HG02852 (cell line): ENCODE measurements around the gene C6orf136.

Experiments used
- ATAC-seq: cut with Tn5 transposase; IDR thresholded peaks from one replicate; pipeline ENCODE4 v1.9.1; 2021; ENCODE audit warnings: mild to moderate bottlenecking, moderate library complexity; ENCODE audit not compliant: unreplicated experiment

Gene C6orf136

DNA sequence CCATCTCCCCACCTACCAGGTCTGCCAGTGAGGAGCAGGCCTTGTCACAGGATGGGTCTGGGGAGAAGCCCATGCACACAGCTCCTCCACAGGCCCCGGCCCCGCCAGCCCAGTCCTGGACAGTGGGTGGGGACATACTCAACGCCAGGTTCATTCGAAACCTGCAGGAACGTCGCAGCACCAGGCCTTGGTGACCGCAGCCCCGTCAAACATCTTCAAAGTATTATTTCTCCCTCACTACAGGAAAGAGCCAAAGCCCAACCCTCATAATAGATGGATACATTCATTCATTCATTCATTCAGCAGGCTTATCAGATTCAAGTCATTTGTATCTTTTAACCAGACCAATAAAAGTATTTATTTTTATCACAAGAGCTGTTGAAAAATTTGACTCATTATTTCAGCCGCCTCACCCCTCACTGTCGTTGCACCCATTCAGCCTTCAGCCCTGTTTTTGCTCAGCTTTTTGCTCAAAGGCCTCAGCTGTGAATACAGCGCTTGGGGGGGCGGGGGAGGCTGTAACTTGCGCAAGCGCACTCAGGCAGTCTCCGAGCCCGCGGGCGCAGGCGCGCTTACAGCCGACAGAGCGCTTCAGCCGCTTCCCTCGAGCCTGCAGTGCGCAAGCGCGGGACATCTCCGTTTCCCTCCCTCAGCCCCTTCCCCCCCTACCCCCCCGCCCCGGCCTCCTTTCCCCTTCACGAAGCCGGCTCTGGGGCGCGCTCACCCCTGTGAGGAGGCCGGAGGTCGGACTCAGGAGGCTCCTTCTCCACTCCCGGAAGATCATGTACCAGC lies at the start of gene C6orf136:
C6orf136 (plus strand) TSS at position 684 of the 792 bp plus-strand sequence; CDS start at position 783, 99 bp downstream.
- peak; percentile 47 for ATAC-seq

GRCh38 chr6:30597315-30598144 lies 49.4 kb upstream of the C6orf136 start:
- ATAC-seq, result peak; percentile 57

- ATAC-seq, result no peak
These were observed 47.9 kb upstream of the C6orf136 start for GRCh38 chr6:30598912-30599624.

GRCh38 chr6:30599625-30600324 lies 47.2 kb upstream of the C6orf136 start:
- no peak for ATAC-seq

DNA sequence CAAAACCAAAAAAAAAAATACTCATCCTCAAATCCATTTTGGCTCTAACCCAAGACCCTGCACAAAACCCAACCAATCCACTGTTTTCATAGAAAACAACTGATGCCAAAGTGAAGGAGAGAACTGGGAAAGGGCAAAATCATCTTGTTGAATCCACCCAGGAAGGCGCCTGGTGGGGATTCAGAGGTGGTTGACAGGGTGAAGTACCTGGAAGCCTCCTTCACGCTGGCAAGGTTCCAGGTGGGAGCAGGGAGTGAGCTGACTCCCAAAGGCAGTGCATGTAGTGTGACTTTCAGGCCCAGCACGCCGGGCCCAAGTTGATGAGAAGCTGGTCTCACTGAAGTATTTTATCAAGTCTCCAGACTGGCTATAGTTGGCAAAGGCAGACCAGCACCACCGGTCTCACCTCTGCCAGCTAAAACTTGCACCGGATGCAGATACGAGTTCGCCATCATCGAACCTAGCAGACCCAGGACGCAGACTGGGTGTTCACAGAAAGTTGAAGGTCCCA lies 46.4 kb upstream of the C6orf136 start:
- ATAC-seq, result no peak

DNA sequence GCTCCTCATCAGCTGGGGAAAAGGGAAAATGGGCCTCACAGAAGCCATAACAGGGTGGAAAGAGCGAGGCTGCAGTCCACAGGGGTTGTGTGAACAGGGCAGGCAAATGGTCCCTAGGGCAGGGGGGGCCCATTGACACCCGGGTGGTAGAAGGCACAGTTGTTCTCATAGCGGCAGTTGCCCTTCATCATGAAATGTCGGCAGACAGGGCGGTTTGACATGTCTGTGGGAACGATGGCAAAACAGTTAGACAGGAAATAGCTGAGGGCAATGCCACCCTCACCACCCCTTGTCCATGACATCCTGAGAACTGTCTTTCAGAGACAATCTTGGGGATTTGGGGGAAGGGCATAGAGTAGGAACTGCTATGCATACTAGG lies 45.5 kb upstream of the C6orf136 start:
- ATAC-seq, result no peak

- ATAC-seq, result no peak
These were observed 44.9 kb upstream of the C6orf136 start for GRCh38 chr6:30601815-30602641.

- no peak for ATAC-seq
These were observed 43.0 kb upstream of the C6orf136 start for GRCh38 chr6:30603961-30604360.

DNA sequence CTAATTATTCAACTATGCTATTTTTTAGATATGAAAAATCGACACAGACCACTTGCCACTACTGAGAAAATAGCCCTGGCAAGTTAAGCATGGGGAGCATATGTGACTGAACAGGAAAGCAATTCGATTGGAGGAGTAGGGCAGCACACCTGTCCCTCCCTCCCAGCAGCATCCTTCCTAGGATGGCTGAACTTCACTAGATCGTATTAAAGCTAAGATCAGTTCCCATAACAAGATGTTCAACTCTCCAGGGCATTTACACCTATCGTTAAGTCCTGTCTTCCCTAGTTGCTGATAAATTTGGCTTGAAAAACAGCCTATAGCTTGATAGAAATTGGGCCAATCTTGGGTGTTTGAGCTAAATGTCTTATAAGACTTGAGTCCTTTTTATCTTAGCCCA lies 36.9 kb upstream of the C6orf136 start:
- ATAC-seq, result no peak

GRCh38 chr6:30611150-30611855 lies 35.6 kb upstream of the C6orf136 start:
- ATAC-seq, result no peak

DNA sequence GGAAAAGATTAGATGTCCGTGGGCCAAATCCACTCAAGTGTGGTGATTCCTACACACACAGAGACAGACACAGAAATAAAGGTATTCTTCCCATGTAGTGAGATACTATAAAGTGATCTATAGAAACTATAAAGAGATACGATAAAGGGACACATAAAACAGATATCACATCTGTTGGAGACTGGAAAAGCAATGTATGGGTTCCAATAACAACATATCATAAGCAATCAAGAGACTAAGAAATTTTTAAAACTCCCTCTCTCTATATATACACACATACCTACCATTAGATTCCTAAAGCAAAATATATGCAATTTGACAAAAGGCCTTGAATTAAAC lies 35.1 kb upstream of the C6orf136 start:
- ATAC-seq, result no peak

DNA sequence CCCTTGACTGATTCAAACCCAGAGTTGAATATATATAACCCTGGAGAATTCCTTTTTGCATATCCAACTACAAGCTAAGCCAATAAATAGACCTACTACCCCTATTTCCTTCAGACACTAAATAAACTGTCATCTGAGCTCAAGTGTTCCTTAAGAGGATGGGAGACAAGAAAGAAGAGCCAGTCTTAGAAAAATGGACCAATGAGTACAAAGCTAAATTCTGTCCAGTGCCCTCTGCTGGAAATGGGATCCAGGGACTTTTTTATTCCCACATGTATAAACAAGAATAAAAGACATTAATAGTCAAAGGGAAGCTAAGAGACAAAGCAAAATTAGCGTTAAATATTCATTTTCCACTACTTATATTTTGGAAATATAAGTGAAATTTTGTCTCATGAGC lies 34.7 kb upstream of the C6orf136 start:
- ATAC-seq, result no peak

- ATAC-seq, result no peak
These were observed 34.2 kb upstream of the C6orf136 start for GRCh38 chr6:30612687-30613248.

DNA sequence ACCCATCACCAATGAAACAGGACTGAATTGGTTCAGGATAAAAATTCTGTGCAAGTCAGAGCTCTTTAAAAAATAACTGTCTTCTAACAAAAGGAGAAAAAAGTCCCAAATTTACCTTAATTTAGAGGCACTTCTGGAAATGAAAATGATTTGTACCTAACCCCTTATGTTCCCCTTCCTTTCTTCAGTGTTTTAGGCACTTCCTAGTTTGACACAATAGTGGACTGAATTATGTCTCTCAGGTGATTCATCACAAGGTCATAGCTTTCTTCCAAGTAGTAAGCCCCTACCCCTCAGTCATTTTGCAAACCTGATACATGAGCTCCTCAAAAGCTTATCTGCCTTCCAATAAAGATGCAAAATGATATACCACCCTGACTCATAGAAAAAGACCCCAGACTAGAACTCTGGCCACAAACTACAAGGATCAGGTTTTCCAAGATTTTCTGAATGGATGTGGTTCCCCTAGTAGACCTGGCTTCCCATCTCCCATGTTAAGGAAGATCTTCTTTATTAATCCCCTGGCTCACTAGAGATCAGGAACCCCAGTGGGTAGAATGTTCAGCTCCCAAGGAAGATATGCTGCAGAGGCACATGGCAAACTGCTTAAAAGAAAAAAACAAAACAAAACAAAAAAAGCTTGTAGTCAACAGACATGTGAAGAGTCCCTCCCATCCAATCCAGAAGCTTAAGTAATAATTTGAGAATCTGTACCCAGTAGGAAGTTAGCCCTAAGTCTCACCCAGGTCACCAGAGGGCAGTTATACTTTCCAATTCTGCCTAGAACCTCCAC lies 33.5 kb upstream of the C6orf136 start:
- no peak for ATAC-seq

GRCh38 chr6:30614044-30614842 lies 32.7 kb upstream of the C6orf136 start:
- no peak for ATAC-seq

- peak; percentile 47 for ATAC-seq
These were observed 32.1 kb upstream of the C6orf136 start for GRCh38 chr6:30614843-30615218.

GRCh38 chr6:30615219-30615957 lies 31.5 kb upstream of the C6orf136 start:
- no peak for ATAC-seq
